K562 (cell line): ENCODE data around the gene XRRA1. TPM values are rescaled to one million over a fixed set of nuclear protein-coding genes. Genes with fewer than 3 reads are reported as not detected.

Experiments used
- CBX1 ChIP-seq: sonication (generic); IDR thresholded peaks from 2 replicates; pipeline ENCODE4 v1.6.1; 2016; ENCODE audit warnings: antibody characterized with exemption, low read depth, mild to moderate bottlenecking
- CHD2 ChIP-seq: IDR thresholded peaks from 2 replicates; pipeline ENCODE4 v1.6.1; 2011; ENCODE audit warnings: low read depth, low read length
- CREB5 ChIP-seq: fragments of 250-450 bp; sonication (Bioruptor Pico); IDR thresholded peaks from 2 replicates; pipeline ENCODE4 v1.5.0; 2020; ENCODE audit warnings: mild to moderate bottlenecking
- CREBBP ChIP-seq: IDR thresholded peaks from one replicate; pipeline ENCODE4 v1.6.1; 2012; ENCODE audit warnings: low read depth, mild to moderate bottlenecking, control low read depth, inconsistent platforms, low read length
- CUX1 ChIP-seq: fragments of 200-800 bp; sonication (Bioruptor generic); IDR thresholded peaks from 2 replicates; pipeline ENCODE4 v1.6.1; 2016; ENCODE audit warnings: missing genetic modification characterization, missing compliant biosample characterization
- E2F3 ChIP-seq: fragments of 250-450 bp; sonication (Bioruptor Pico); IDR thresholded peaks from 2 replicates; pipeline ENCODE4 v1.4.0; 2020; ENCODE audit warnings: mild to moderate bottlenecking
- GATAD2B ChIP-seq: fragments of 450-650 bp; IDR thresholded peaks from 2 replicates; pipeline ENCODE4 v1.6.1; 2017; ENCODE audit warnings: mild to moderate bottlenecking, borderline replicate concordance
- HNRNPH1 ChIP-seq: fragments of 200-400 bp; formaldehyde crosslinking; optimal IDR thresholded peaks from 2 replicates; pipeline ENCODE3; 2017; ENCODE audit warnings: low read depth, mild to moderate bottlenecking, low read length, moderate library complexity
- KDM5B ChIP-seq: fragments of 200-600 bp; sonication (generic); IDR thresholded peaks from 2 replicates; pipeline ENCODE4 v1.6.1; 2012; ENCODE audit warnings: low read depth, mild to moderate bottlenecking, moderate library complexity, low read length, control low read depth, inconsistent platforms; ENCODE audit not compliant: insufficient replicate concordance
- KLF13 ChIP-seq: fragments of 450-650 bp; IDR thresholded peaks from 2 replicates; pipeline ENCODE4 v1.6.1; 2016; ENCODE audit warnings: missing genetic modification characterization, low read depth, mild to moderate bottlenecking, missing compliant biosample characterization, moderate library complexity, borderline replicate concordance
- MIER1 ChIP-seq: fragments of 450-650 bp; IDR thresholded peaks from 2 replicates; pipeline ENCODE4 v1.6.1; 2016; ENCODE audit warnings: antibody characterized with exemption, mild to moderate bottlenecking, low read depth
- MNT ChIP-seq, 2 experiments: fragments of 450-650 bp; conservative IDR thresholded peaks; 2 replicates each; pipeline ENCODE4 v1.6.1; 2017; ENCODE audit warnings: mild to moderate bottlenecking in 2 of 2, moderate library complexity in 2 of 2
- NCOA1 ChIP-seq: fragments of 450-650 bp; IDR thresholded peaks from 2 replicates; pipeline ENCODE4 v1.6.1; 2016; ENCODE audit warnings: low read depth
- NCOA2 ChIP-seq, 2 experiments: fragments of 450-650 bp; IDR thresholded peaks; 2 replicates each; pipeline ENCODE4 v1.6.1; 2018; ENCODE audit warnings: mild to moderate bottlenecking in 2 of 2, moderate library complexity in 1 of 2; ENCODE audit not compliant: partially characterized antibody in 2 of 2
- NEUROD1 ChIP-seq: fragments of 150-350 bp; IDR thresholded peaks from 2 replicates; pipeline ENCODE4 v1.6.1; 2014; ENCODE audit warnings: borderline replicate concordance, low read length, low read depth; ENCODE audit not compliant: partially characterized antibody
- POLR2B ChIP-seq: fragments of 450-650 bp; IDR thresholded peaks from 2 replicates; pipeline ENCODE4 v1.6.1; 2018; ENCODE audit warnings: low read depth; ENCODE audit not compliant: partially characterized antibody
- TCF7 ChIP-seq: sonication (generic); IDR thresholded peaks from 2 replicates; pipeline ENCODE4 v1.6.1; 2016; ENCODE audit warnings: antibody characterized with exemption, borderline replicate concordance
- TEAD1 ChIP-seq, 2 experiments: fragments of 450-650 bp in 1 of 2; sonication (generic) in 1 of 2; formaldehyde crosslinking; IDR thresholded peaks; 2 replicates each; pipeline versions ENCODE4 v1.4.0 to v1.8.0; 2020 to 2022; ENCODE audit warnings: mild to moderate bottlenecking in 2 of 2, missing genetic modification reagents in 1 of 2
- ZNF354B ChIP-seq: fragments of 250-450 bp; sonication (Bioruptor Pico); IDR thresholded peaks from 2 replicates; pipeline ENCODE4 v1.4.0; 2020
- ZNF780A ChIP-seq: fragments of 250-450 bp; sonication (Bioruptor Pico); IDR thresholded peaks from 2 replicates; pipeline ENCODE4 v1.5.0; 2021; ENCODE audit warnings: mild to moderate bottlenecking
- polyA plus RNA-seq, 8 experiments: library from polyadenylated mRNA; depleted of rRNA in 4 of 8; stranded (reverse) in 5 of 8; unstranded in 3 of 8; fragments of >200 nt; fragmentation: Nextera tagmentation in 2 of 8; fragmentation: Illumina TruSeq in 1 of 8; extraction: Ambion mirVana in 2 of 8; extraction: Trizol in 1 of 8; gene quantifications; 2 replicates each; pipeline versions ENCODE4 v1.2.1 to v1.2.3, GENCODE V29; 2011 to 2014; ENCODE audit warnings: inconsistent platforms in 1 of 8, missing spikeins in 1 of 8
- total RNA-seq, 7 experiments: library from RNA; depleted of rRNA in 6 of 7; stranded (reverse); fragments of >200 nt in 6 of 7; fragmentation: Illumina TruSeq in 2 of 7; extraction: Trizol in 2 of 7; gene quantifications; 2 replicates each; pipeline versions ENCODE4 v1.2.1 to v1.2.3, GENCODE V29; 2011 to 2021; ENCODE audit warnings: low replicate concordance in 1 of 7

The XRRA1 gene
- total and polyA plus RNA-seq, 9 of the 15 experiments (the other 6 are each of a cell fraction or from before 2014, with no cell fraction given): 5.0 to 22.5 (median 16.0) TPM

- TF ChIP-seq HNRNPH1 (no peak), KDM5B (peak; percentile 97), CHD2 (no peak), CUX1 (no peak), GATAD2B (no peak), CREBBP (no peak), MIER1 (no peak), NCOA2 (IDR thresholded peaks at IDR 0.05; ENCODE audit: partially characterized antibody in 2 of 2) (no peak), ZNF780A (CRISPR knock-in tag) (no peak), KLF13 (tag) (0 out of 2 replicates have a peak, but pooled peaks have one; percentile 23), TEAD1 (CRISPR knock-in tag; IDR thresholded peaks at IDR 0.05) (peak in 1 of 2 experiments; percentile 84; a peak in 2 of 4 replicates), TCF7 (no peak), NCOA1 (no peak), CBX1 (no peak), ZNF354B (CRISPR knock-in tag) (no peak), POLR2B (peak; percentile 92), MNT (conservative IDR thresholded peaks at IDR 0.05) (peak; percentile 93 to 97), NEUROD1 (peak; percentile 15), CREB5 (no peak), E2F3 (no peak; the same call in 1 of the 2 replicates)
Measured at GRCh38 chr11:74948898-74949752, at the start of gene XRRA1, which contains the start of gene SPCS2 (continued).
